ENCODE data around the gene NRG3. TPM values are rescaled to one million over a fixed set of nuclear protein-coding genes. Genes with fewer than 3 reads are reported as not detected.

The NRG3 gene
- total RNA-seq, 1 experiment from 2014 or later, result 0.66 TPM

- H3K4me1 Mint-ChIP-seq (ENCODE audit: low read depth, unreplicated experiment), result peaks cover 8% of the 10 kb centered on the region
- no peak overlapping the region for H3K4me3 Mint-ChIP-seq (ENCODE audit: unreplicated experiment)
- H3K4me1 ChIP-seq, result no peaks in the 10 kb centered on the region
- ChIA-PET POLR2A (no interaction called here), CTCF (no interaction called here)
- H3K27ac Mint-ChIP-seq (ENCODE audit: unreplicated experiment), result no peak overlapping the region
- no peaks in the 10 kb centered on the region for H3K27me3 ChIP-seq (replicated peaks; ENCODE audit: control insufficient read depth, insufficient read depth, low read length)
- H3K9me3 Mint-ChIP-seq (ENCODE audit: unreplicated experiment), result no peaks in the 10 kb centered on the region
- no peak overlapping the region for H3K4me3 ChIP-seq (ENCODE audit: low read depth, low read length)
- TF ChIP-seq, protein P1, sequence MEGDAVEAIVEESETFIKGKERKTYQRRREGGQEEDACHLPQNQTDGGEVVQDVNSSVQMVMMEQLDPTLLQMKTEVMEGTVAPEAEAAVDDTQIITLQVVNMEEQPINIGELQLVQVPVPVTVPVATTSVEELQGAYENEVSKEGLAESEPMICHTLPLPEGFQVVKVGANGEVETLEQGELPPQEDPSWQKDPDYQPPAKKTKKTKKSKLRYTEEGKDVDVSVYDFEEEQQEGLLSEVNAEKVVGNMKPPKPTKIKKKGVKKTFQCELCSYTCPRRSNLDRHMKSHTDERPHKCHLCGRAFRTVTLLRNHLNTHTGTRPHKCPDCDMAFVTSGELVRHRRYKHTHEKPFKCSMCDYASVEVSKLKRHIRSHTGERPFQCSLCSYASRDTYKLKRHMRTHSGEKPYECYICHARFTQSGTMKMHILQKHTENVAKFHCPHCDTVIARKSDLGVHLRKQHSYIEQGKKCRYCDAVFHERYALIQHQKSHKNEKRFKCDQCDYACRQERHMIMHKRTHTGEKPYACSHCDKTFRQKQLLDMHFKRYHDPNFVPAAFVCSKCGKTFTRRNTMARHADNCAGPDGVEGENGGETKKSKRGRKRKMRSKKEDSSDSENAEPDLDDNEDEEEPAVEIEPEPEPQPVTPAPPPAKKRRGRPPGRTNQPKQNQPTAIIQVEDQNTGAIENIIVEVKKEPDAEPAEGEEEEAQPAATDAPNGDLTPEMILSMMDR (IDR thresholded peaks at IDR 0.05; ENCODE audit: insufficient read depth in 1 of 2, low read depth in 1 of 2, low read length in 1 of 2, severe bottlenecking in 1 of 2, unreplicated experiment in 1 of 2), result no peak
- intact Hi-C loops (cut with micrococcal nuclease; ENCODE audit: unreplicated experiment), result no loop called here
- no peaks in the 10 kb centered on the region for H3K9me3 ChIP-seq
- DNase-seq, result no peak
- H3K36me3 Mint-ChIP-seq (ENCODE audit: insufficient read depth, unreplicated experiment), result no peaks in the 10 kb centered on the region
- no TSS peak for BruUV-seq (replicated peaks)
- no peaks in the 10 kb centered on the region for H3K27me3 Mint-ChIP-seq (ENCODE audit: insufficient read depth, unreplicated experiment)
- H3K36me3 ChIP-seq (ENCODE audit: control insufficient read depth, insufficient read depth, low read length), result no peaks in the 10 kb centered on the region
Measured at GRCh38 chr10:82883603-82884002, 1008.6 kb downstream of the NRG3 start.

- ChIA-PET POLR2A (no interaction called here), CTCF (no interaction called here)
- H3K4me3 ChIP-seq (ENCODE audit: low read depth, low read length), result no peak overlapping the region
- Mint-ChIP-seq H3K36me3 (ENCODE audit: insufficient read depth, unreplicated experiment) (no peaks in the 10 kb centered on the region), H3K4me3 (ENCODE audit: unreplicated experiment) (no peak overlapping the region), H3K9me3 (ENCODE audit: unreplicated experiment) (no peaks in the 10 kb centered on the region), H3K4me1 (ENCODE audit: low read depth, unreplicated experiment) (peaks cover 6% of the 10 kb centered on the region), H3K27ac (ENCODE audit: unreplicated experiment) (no peak overlapping the region), H3K27me3 (ENCODE audit: insufficient read depth, unreplicated experiment) (no peaks in the 10 kb centered on the region)
- no peaks in the 10 kb centered on the region for H3K27me3 ChIP-seq (replicated peaks; ENCODE audit: control insufficient read depth, insufficient read depth, low read length)
- intact Hi-C loops (cut with micrococcal nuclease; ENCODE audit: unreplicated experiment), result no loop called here
- no peaks in the 10 kb centered on the region for H3K4me1 ChIP-seq
- TF ChIP-seq, protein P1 (IDR thresholded peaks at IDR 0.05; ENCODE audit: insufficient read depth in 1 of 2, low read depth in 1 of 2, low read length in 1 of 2, severe bottlenecking in 1 of 2, unreplicated experiment in 1 of 2), result no peak
- H3K9me3 ChIP-seq, result no peaks in the 10 kb centered on the region
- no TSS peak for BruUV-seq (replicated peaks)
- no peaks in the 10 kb centered on the region for H3K36me3 ChIP-seq (ENCODE audit: control insufficient read depth, insufficient read depth, low read length)
- no peak for DNase-seq
Measured at GRCh38 chr10:82887488-82887887, 1012.5 kb downstream of the NRG3 start.

GRCh38 chr10:82888809-82889455 lies 1013.9 kb downstream of the NRG3 start:
- Histone ChIP-seq H3K4me3 (ENCODE audit: low read depth, low read length) (no peak overlapping the region), H3K4me1 (no peaks in the 10 kb centered on the region), H3K9me3 (no peaks in the 10 kb centered on the region), H3K27me3 (replicated peaks; ENCODE audit: control insufficient read depth, insufficient read depth, low read length) (no peaks in the 10 kb centered on the region), H3K36me3 (ENCODE audit: control insufficient read depth, insufficient read depth, low read length) (no peaks in the 10 kb centered on the region)
- TF ChIP-seq, protein P1 (IDR thresholded peaks at IDR 0.05; ENCODE audit: insufficient read depth in 1 of 2, low read depth in 1 of 2, low read length in 1 of 2, severe bottlenecking in 1 of 2, unreplicated experiment in 1 of 2), result no peak
- H3K4me3 Mint-ChIP-seq (ENCODE audit: unreplicated experiment), result no peak overlapping the region
- H3K27me3 Mint-ChIP-seq (ENCODE audit: insufficient read depth, unreplicated experiment), result no peaks in the 10 kb centered on the region
- CTCF ChIA-PET, result no interaction called here
- DNase-seq, result no peak
- intact Hi-C loops (cut with micrococcal nuclease; ENCODE audit: unreplicated experiment), result no loop called here
- POLR2A ChIA-PET, result no interaction called here
- BruUV-seq (replicated peaks), result no TSS peak
- no peak overlapping the region for H3K27ac Mint-ChIP-seq (ENCODE audit: unreplicated experiment)
- no peaks in the 10 kb centered on the region for H3K4me1 Mint-ChIP-seq (ENCODE audit: low read depth, unreplicated experiment)
- H3K36me3 Mint-ChIP-seq (ENCODE audit: insufficient read depth, unreplicated experiment), result no peaks in the 10 kb centered on the region
- H3K9me3 Mint-ChIP-seq (ENCODE audit: unreplicated experiment), result no peaks in the 10 kb centered on the region

Measured in Caco-2 (cell line).